ENCODE measurements around the gene GET4.

DNA sequence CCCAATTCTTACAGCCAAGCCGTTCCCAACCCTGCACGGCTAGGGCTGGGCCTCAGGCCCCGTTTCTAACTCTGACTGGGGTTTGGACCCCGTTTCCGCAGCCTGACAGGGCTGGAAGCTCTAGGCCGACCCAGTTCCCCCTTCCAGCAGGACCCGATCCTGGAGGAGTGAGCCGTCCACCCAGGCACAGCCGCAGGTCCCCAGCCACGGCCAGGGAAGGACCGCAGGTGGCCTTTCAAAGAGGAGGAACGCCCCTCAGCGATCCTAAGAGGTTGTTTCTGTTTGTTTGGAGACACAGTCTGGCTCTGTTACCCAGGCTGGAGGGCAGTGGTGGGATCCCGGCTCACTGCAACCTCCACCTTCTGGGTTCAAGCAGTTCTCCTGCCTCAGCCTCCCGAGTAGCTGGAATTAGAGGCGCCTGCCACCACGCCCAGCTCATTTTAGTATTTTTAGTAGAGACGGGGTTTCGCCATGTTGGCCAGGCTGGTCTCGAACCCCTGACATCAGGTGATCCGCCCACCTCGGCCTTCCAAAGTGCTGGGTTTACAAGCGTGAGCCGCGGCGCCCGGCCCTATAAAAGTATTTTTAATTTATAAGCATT is 778 bp upstream of the GET4 start:
- TF ChIP-seq, protein P1, sequence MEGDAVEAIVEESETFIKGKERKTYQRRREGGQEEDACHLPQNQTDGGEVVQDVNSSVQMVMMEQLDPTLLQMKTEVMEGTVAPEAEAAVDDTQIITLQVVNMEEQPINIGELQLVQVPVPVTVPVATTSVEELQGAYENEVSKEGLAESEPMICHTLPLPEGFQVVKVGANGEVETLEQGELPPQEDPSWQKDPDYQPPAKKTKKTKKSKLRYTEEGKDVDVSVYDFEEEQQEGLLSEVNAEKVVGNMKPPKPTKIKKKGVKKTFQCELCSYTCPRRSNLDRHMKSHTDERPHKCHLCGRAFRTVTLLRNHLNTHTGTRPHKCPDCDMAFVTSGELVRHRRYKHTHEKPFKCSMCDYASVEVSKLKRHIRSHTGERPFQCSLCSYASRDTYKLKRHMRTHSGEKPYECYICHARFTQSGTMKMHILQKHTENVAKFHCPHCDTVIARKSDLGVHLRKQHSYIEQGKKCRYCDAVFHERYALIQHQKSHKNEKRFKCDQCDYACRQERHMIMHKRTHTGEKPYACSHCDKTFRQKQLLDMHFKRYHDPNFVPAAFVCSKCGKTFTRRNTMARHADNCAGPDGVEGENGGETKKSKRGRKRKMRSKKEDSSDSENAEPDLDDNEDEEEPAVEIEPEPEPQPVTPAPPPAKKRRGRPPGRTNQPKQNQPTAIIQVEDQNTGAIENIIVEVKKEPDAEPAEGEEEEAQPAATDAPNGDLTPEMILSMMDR (IDR thresholded peaks at IDR 0.05): no peak
- TF ChIP-seq EZH2 (IDR thresholded peaks at IDR 0.05): no peak
